CD4-positive, alpha-beta T cell treated with Interleukin-21 for 1 hour (primary cell): ENCODE results near the gene IFNAR1.

Experiments
- DNase-seq: peaks from one replicate; pipeline ENCODE4 v3.0.0-alpha.2; 2020

IFNAR1 gene

GRCh38 chr21:33403786-33404585, 79.2 kb downstream of the IFNAR1 start:
- DNase-seq = no peak

- DNase-seq = no peak
Measured at GRCh38 chr21:33406493-33406892, 81.7 kb downstream of the IFNAR1 start.
